Measurements from ENCODE around the gene NTNG2.

NTNG2 gene

DNA sequence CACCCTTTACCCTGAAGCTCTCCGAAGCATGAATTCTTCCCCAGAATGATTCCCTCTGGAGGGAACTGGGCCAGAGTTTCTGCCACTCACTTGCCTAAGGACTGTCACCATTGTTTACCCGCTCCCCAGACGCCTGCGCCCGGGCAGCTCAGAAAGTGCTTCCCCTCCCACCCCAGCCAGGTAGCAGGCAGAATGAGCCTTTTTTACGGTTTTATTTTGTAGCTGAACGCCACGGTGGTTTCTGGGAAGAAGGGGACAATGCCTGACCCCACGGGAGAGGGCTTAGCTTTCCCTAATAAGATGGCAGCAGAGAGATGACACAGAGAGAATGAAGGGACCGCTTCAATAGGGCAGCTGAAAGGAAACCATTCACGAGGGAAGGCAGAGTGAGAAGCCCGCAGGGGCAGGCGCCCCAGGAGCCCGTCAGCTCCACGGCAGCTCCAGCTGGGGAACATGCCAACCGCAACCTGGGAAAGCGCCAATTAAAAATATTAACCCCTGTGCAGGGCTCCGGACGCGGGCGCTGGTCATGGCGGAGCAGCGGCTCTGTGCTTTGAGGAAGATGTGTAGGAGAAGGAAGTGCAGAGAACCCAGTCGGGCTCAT lies 20.4 kb upstream of the NTNG2 start:
- no peak overlapping the region for H3K27ac Mint-ChIP-seq
- H3K27me3 Mint-ChIP-seq = peaks cover 39% of the 10 kb centered on the region
- peaks cover 15% of the 10 kb centered on the region for H3K4me1 Mint-ChIP-seq (ENCODE audit: low read depth)
- H3K9me3 Mint-ChIP-seq (ENCODE audit: low read depth) = no peaks in the 10 kb centered on the region
- H3K4me3 Mint-ChIP-seq = peak overlapping the region; percentile 79
- no peaks in the 10 kb centered on the region for H3K36me3 Mint-ChIP-seq

DNA sequence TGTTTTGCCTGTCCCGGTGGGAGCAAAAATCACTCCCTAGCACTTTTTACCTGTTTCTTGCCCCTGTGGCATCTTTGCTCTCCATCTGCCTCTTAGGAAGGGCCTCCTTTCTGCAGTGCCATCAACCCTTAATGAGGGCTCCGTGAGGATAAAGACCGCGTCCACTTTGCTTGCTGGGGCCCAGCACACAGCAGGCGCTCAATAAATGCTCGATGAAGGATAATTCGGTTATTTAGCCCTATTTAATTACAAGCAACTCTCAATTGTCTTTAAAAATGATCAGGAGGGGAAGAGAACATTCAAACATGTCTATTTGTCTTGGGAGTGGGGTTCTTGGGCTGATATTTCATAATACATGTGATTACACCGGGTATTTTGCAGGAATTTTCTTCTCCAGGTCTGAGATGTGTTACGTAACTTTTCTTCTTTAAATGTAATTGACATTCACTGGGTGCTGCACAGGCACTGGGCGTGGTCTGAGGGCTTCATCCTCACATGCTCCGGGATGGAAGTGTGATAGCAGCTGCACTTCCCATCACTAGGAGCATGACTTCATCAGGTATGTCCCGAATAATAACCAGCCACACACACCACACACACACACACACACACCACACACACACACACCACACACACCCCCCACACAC lies 19.8 kb upstream of the NTNG2 start:
- peaks cover 15% of the 10 kb centered on the region for H3K4me1 Mint-ChIP-seq (ENCODE audit: low read depth)
- no peaks in the 10 kb centered on the region for H3K9me3 Mint-ChIP-seq (ENCODE audit: low read depth)
- peak overlapping the region; percentile 79 for H3K4me3 Mint-ChIP-seq
- H3K27me3 Mint-ChIP-seq = peaks cover 41% of the 10 kb centered on the region
- H3K36me3 Mint-ChIP-seq = no peaks in the 10 kb centered on the region
- no peak overlapping the region for H3K27ac Mint-ChIP-seq

DNA sequence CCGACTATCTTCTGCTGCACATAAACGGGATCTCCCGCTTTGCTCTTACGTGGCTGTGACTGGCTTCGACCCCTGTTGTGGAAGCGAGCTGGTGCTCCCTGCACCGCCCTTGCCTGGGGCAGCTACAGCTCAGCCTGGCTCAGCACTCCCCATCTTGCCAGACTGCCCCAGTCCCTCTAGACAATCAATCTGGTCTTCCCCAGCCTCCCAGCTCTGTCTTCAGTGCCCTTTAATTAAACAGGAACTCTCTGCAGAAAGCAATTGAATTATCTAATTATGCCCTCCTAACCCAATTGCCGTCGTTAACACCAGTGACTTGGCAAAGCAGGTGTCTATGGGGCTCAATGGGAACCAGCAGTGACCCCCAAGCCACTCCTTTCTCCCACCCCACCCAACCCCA lies 18.9 kb upstream of the NTNG2 start:
- Mint-ChIP-seq H3K9me3 (ENCODE audit: low read depth) (no peaks in the 10 kb centered on the region), H3K4me1 (ENCODE audit: low read depth) (peaks cover 15% of the 10 kb centered on the region), H3K36me3 (no peaks in the 10 kb centered on the region), H3K4me3 (no peak overlapping the region), H3K27me3 (peaks cover 38% of the 10 kb centered on the region), H3K27ac (no peak overlapping the region)

DNA sequence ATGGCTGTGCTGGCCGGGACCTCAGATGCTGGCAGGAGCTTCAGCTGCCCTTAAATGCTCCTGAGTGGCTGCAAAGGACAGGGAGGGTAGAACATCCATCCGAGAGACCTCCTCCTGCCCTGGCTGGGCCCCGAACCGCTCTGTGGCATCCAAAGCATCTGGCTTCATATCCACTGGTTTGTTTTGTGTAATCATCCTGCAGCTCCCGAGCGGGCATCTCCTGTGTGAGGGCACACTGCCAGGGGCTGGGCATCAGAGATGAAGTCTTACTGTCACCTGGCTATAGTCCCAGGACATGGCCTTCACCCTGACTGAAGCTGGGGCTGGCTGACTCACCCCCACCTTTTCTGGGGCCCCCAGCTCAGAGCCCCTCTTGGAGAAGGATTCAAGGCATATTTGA lies 18.5 kb upstream of the NTNG2 start:
- Mint-ChIP-seq H3K4me1 (ENCODE audit: low read depth) (peaks cover 15% of the 10 kb centered on the region), H3K36me3 (no peaks in the 10 kb centered on the region), H3K4me3 (no peak overlapping the region), H3K27me3 (peaks cover 40% of the 10 kb centered on the region), H3K27ac (no peak overlapping the region), H3K9me3 (ENCODE audit: low read depth) (no peaks in the 10 kb centered on the region)

DNA sequence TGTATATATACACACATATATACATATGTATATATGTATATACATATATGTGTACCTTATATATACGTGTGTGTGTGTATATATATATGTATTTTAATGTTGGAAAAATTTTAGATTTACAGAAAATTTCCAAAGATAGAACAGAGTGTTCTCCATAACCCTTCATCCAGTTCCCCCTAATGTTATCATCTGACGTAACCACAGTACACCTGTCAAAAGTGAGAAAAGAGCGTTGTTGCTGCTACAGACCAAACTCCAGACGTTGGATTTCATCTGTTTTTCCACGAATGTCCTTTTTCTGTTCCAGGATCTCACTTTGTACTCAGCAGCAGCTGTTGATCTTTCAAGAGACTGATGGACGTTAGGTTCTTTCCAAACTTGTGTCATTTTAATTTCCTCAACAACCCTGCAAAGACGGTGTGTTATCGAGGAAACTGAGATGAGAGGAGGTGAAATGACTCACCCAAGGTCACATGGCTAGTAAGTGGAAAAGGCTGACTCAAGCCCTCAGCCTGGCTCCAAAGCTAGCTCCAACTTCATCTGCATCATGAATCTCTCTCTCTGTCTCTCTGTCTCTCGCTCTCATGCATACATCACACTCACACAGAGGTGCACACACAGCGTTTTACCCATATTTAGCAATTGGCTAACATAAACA lies 17.0 kb upstream of the NTNG2 start:
- Mint-ChIP-seq H3K4me3 (no peak overlapping the region), H3K27me3 (peaks cover 36% of the 10 kb centered on the region), H3K36me3 (no peaks in the 10 kb centered on the region), H3K4me1 (ENCODE audit: low read depth) (peaks cover 15% of the 10 kb centered on the region), H3K9me3 (ENCODE audit: low read depth) (no peaks in the 10 kb centered on the region), H3K27ac (no peak overlapping the region)

DNA sequence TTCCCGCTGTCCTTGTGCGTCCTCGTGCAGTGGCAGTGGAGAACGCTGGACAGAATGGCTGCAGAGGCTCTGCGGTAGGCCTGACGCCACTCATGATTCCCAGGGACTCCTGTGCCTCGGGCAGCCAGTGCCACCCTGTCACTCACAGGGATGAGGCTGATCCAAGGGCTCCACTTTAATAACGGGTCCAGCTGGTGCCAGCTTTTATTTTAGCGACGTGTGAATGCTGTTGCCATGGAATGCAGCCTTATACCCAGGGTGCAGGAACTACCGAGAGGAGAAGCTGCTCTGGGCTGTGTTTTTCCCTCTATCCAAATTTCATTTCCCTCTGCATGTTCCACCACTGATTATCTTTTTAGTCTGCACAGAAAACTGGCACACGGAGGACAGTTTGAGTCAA lies 15.8 kb upstream of the NTNG2 start:
- Mint-ChIP-seq H3K27ac (no peak overlapping the region), H3K27me3 (peaks cover 32% of the 10 kb centered on the region), H3K9me3 (ENCODE audit: low read depth) (no peaks in the 10 kb centered on the region), H3K36me3 (no peaks in the 10 kb centered on the region), H3K4me1 (ENCODE audit: low read depth) (peaks cover 15% of the 10 kb centered on the region), H3K4me3 (no peak overlapping the region)

DNA sequence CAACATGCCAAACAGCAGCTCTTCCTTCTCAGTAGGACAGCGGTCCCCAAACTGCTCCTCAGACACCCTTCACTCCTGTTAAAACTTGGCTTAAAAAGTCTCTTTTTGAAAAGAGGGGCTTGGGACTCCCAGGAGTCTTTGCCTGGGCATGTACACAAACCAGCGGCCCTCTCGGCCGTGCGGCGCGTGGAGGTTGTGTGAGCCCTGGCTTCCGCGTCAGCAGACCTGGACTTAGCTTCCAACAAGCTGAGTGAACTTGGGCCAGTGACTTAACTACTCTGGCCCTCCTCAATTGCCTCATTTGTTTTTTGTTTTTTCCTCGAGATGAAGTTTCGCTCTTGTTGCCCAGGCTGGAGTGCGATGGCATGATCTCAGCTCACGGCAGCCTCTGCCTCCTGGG lies 15.3 kb upstream of the NTNG2 start:
- H3K27me3 Mint-ChIP-seq = peaks cover 31% of the 10 kb centered on the region
- no peaks in the 10 kb centered on the region for H3K36me3 Mint-ChIP-seq
- peaks cover 10% of the 10 kb centered on the region for H3K4me1 Mint-ChIP-seq (ENCODE audit: low read depth)
- H3K4me3 Mint-ChIP-seq = no peak overlapping the region
- H3K9me3 Mint-ChIP-seq (ENCODE audit: low read depth) = no peaks in the 10 kb centered on the region
- H3K27ac Mint-ChIP-seq = no peak overlapping the region

DNA sequence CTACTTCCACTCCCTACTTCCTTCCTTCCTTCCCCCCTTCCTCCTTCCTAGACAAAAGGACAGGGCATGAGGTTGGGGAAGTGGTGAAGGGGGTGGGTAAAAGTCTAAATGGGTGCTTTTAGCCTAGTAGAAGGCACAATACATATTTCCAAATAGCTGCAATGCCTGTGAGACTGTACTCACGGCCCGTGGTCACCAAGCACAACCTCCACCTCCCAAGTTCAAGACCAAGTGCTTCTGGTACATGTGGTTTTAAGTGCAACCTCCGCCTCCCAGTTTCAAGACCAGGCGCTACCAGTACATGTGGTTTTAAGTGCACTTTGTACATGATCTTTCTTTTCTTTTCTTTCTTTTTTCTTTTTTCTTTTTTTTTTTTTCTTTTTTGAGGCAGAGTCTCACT lies 14.5 kb upstream of the NTNG2 start:
- no peaks in the 10 kb centered on the region for H3K9me3 Mint-ChIP-seq (ENCODE audit: low read depth)
- H3K4me1 Mint-ChIP-seq (ENCODE audit: low read depth) = peaks cover 6% of the 10 kb centered on the region
- no peak overlapping the region for H3K4me3 Mint-ChIP-seq
- H3K27me3 Mint-ChIP-seq = peaks cover 26% of the 10 kb centered on the region
- no peaks in the 10 kb centered on the region for H3K36me3 Mint-ChIP-seq
- H3K27ac Mint-ChIP-seq = no peak overlapping the region

DNA sequence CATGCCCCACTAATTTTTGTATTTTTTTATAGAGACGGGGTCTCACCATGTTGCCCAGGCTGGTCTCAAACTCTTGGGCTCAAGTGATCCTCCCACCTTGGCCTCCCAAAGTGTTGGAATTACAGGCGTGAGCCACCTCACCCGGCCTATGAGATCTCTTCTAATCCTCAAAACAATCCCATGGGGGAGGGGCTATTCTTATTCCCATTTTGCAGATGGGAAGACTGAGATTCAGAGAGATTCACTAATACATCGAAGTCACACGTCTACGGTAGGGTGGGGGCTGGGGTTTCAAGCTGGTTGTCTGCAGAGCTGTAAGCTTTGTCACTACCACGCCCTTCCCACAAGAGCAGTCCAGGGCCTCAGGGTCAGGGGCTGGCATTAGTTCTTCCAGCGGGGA lies 14.0 kb upstream of the NTNG2 start:
- Mint-ChIP-seq H3K4me3 (no peak overlapping the region), H3K27ac (no peak overlapping the region), H3K4me1 (ENCODE audit: low read depth) (peaks cover 6% of the 10 kb centered on the region), H3K9me3 (ENCODE audit: low read depth) (no peaks in the 10 kb centered on the region), H3K27me3 (peaks cover 27% of the 10 kb centered on the region), H3K36me3 (no peaks in the 10 kb centered on the region)

DNA sequence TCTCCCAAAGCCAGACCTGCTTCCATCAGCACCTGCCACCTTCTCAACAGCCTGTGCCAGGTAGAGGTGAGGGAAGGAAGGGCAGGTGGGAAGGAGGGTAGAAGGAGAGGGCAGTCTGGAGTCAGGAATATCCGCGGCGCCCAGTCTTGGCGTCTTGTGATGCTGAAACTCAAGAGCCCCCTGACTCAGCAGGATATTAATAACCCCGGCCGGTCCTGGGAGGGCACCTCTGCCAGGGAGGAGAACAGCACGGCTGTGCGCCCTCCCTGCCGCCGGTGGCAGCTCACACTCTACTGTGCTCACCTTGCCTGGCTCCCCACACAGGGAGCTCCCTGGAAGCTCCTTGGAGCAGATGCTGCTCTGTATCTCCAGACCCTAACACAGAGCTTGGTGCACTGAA lies 11.6 kb upstream of the NTNG2 start:
- H3K4me1 Mint-ChIP-seq (ENCODE audit: low read depth) = no peaks in the 10 kb centered on the region
- H3K27me3 Mint-ChIP-seq = peaks cover 17% of the 10 kb centered on the region
- no peaks in the 10 kb centered on the region for H3K36me3 Mint-ChIP-seq
- no peak overlapping the region for H3K27ac Mint-ChIP-seq
- H3K9me3 Mint-ChIP-seq (ENCODE audit: low read depth) = no peaks in the 10 kb centered on the region
- no peak overlapping the region for H3K4me3 Mint-ChIP-seq

DNA sequence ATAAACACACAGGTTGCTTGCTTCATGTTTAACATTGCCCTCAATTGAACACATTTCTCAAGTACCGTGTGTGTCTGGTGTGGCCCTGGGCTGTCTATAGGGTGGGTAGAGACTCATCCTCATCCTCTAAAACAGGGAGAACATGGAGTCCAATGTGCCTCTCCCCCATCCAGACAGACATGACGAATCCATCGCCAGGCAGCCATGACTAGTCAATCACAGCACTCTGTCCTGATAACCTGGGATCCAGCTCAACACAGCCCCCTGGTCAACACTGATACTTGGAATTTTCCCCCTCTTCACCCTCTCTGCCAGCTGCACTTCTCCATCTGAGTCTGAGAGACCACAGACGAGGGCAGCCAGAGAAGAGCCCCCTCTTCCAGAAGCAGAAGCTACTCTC lies 10.7 kb upstream of the NTNG2 start:
- Mint-ChIP-seq H3K9me3 (ENCODE audit: low read depth) (no peaks in the 10 kb centered on the region), H3K27me3 (peaks cover 16% of the 10 kb centered on the region), H3K4me1 (ENCODE audit: low read depth) (no peaks in the 10 kb centered on the region), H3K4me3 (no peak overlapping the region), H3K27ac (no peak overlapping the region), H3K36me3 (no peaks in the 10 kb centered on the region)

DNA sequence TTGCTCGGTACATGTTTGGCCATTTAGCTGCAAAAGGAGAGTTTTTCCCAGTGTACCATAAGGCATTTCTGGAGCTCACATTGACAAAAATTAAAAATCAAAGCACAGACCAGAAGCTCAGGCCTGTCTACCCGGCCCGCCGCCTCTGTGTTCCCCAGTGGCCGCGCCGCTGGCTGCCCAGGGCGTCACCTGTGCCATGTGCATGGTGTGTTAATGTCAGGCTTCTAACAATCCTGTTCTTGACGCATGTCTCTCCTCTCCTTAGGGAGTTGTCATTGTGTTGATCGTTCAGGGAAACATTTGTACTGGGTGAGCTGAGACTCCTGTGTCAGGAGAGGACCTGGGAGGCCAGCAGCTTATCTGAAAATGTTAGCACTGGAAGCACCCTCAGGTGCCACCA lies 9.6 kb upstream of the NTNG2 start:
- Mint-ChIP-seq H3K4me3 (no peak overlapping the region), H3K4me1 (ENCODE audit: low read depth) (no peaks in the 10 kb centered on the region), H3K36me3 (no peaks in the 10 kb centered on the region), H3K27ac (no peak overlapping the region), H3K9me3 (ENCODE audit: low read depth) (no peaks in the 10 kb centered on the region), H3K27me3 (peaks cover 11% of the 10 kb centered on the region)

DNA sequence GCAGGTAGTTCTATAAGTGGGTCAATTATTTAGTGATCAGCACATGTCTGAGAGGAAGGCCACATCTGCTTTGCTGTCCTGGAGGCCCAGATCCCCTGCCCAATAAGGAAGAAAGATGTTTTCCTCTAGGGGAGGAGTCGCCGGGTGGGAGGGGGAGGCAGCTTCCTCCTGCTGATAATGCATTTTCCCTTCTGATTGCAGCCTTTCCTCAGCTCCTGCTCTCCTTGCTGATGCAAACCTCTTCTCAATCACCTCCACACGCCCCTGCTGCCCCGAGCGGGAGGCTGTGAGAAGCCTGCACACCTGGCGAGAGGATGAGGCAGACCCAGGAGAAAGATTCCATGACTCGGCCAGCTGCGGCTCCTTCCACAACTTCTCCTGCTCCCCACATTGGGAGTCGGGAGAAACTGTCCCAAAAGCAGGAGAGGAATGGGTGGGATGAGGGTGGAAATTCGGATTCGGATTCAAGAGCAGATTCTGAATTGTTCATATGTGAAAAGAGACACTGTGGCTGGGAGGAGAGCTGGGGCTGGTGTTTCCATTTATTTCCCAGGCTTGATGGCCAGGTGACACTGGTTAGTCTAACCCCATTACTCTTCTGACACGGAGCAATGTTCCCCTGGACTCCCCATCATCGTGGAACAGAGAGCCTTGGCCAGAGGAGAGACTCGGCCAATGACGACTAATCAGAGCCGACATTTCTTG lies 6.8 kb upstream of the NTNG2 start:
- no peaks in the 10 kb centered on the region for H3K9me3 Mint-ChIP-seq (ENCODE audit: low read depth)
- no peaks in the 10 kb centered on the region for H3K4me1 Mint-ChIP-seq (ENCODE audit: low read depth)
- H3K4me3 Mint-ChIP-seq = no peak overlapping the region
- H3K27me3 Mint-ChIP-seq = peaks cover 4% of the 10 kb centered on the region
- no peaks in the 10 kb centered on the region for H3K36me3 Mint-ChIP-seq
- no peak overlapping the region for H3K27ac Mint-ChIP-seq

DNA sequence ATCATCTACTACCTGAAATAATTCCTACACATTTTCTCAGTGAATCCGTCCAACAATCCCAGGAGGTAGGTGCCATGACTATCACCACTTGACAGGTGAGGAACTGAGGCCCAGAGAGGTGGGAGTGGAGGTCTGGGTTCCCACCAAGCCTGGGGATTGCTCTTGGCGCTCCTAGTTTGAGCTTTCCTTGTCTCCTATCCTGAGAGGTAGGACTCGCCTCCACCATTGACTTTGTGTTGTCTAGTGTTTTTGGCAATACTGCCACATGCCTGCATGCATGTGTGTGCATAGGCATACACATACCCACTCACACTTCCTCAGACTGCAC lies 6.3 kb upstream of the NTNG2 start:
- Mint-ChIP-seq H3K27me3 (peaks cover 4% of the 10 kb centered on the region), H3K4me1 (ENCODE audit: low read depth) (peaks cover under 1% of the 10 kb centered on the region), H3K27ac (no peak overlapping the region), H3K36me3 (no peaks in the 10 kb centered on the region), H3K9me3 (ENCODE audit: low read depth) (no peaks in the 10 kb centered on the region), H3K4me3 (no peak overlapping the region)

DNA sequence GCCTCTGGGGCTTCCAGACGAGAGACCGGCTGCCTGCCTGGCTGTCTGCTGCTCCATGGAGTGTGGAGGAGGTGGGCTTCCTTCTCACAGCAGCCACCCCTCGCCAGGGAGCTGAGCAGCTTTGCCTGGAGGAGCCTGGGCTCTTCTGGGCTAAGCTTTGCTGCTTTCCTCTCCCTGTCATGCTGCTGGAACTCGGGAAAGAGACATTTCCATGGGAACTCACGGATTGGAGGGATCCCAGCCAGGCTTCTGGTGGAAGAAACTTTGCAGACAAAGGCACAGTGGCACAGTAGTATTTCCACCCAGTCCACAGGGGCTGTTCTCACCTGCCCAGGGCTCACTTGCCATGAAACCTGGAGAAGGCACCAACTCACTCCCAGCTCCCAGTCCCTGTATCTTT lies 5.6 kb upstream of the NTNG2 start:
- H3K36me3 Mint-ChIP-seq = no peaks in the 10 kb centered on the region
- peaks cover 2% of the 10 kb centered on the region for H3K27me3 Mint-ChIP-seq
- H3K27ac Mint-ChIP-seq = no peak overlapping the region

More for the DNA sequence above, 5.6 kb upstream of the NTNG2 start:
- no peak overlapping the region for H3K4me3 Mint-ChIP-seq
- peaks cover 5% of the 10 kb centered on the region for H3K4me1 Mint-ChIP-seq (ENCODE audit: low read depth)
- H3K9me3 Mint-ChIP-seq (ENCODE audit: low read depth) = no peaks in the 10 kb centered on the region
